Endothelial cell of umbilical vein (primary cell): ENCODE data around the gene OTX2. TPM values are rescaled to one million over a fixed set of nuclear protein-coding genes. Genes with fewer than 3 reads are reported as not detected.

Experiments
- BruUV-seq: library from RNA; stranded (reverse); fragments of 400-500 nt; replicated peaks from 2 replicates; lab custom pipeline; 2021; lab: Mats Ljungman, UMichigan
- CTCF ChIA-PET: fragments of 300-600, 350-600 bp; sonication (Branson Sonifier 250); formaldehyde crosslinking; loops from one replicate; lab custom pipeline; 2021; ENCODE audit warnings: antibody characterized with exemption, inconsistent platforms; lab: Charles Lee
- POLR2A ChIA-PET: fragments of 300-600, 350-600 bp; sonication (Branson Sonifier 250); formaldehyde crosslinking; loops from one replicate; lab custom pipeline; 2021; ENCODE audit warnings: antibody characterized with exemption, inconsistent platforms; lab: Charles Lee
- DNase-seq: peaks from one replicate; pipeline ENCODE4 v3.0.0-alpha.2; 2011; ENCODE audit warnings: low read depth, low spot score
- FAIRE-seq: peaks from 2 replicates; lab custom pipeline; 2011; peaks lifted over from hg19 to GRCh38; lab: Jason Lieb, UNC
- H2AFZ ChIP-seq: 2 replicates; pipeline ENCODE4 v1.6.0; 2012; ENCODE audit warnings: low read depth, low read length, control low read depth, inconsistent platforms
- H3K27ac ChIP-seq: 2 replicates; pipeline ENCODE4 v1.5.1; 2011; ENCODE audit warnings: low read depth, mild to moderate bottlenecking, control low read depth, low read length, moderate library complexity; ENCODE audit not compliant: insufficient read depth
- H3K27me3 ChIP-seq, 2 experiments: 2 replicates each; pipeline versions ENCODE4 v1.6.0 to v1.6.1; 2011; ENCODE audit warnings: low read length in 2 of 2, mixed read lengths in 1 of 2; ENCODE audit not compliant: control insufficient read depth in 2 of 2, insufficient read depth in 2 of 2
- H3K36me3 ChIP-seq, 2 experiments: 2 replicates in 1 of 2; 3 replicates in 1 of 2; pipeline ENCODE4 v1.5.1; 2011; ENCODE audit warnings: low read length in 2 of 2, mild to moderate bottlenecking in 1 of 2, moderate library complexity in 1 of 2; ENCODE audit not compliant: control insufficient read depth in 2 of 2, insufficient read depth in 2 of 2; ENCODE audit errors: extremely low read depth in 1 of 2
- H3K4me1 ChIP-seq: 3 replicates; pipeline ENCODE4 v1.5.1; 2011; ENCODE audit warnings: mild to moderate bottlenecking, low read length; ENCODE audit not compliant: control insufficient read depth, insufficient read depth; ENCODE audit errors: extremely low read depth
- H3K4me2 ChIP-seq: 2 replicates; pipeline ENCODE4 v1.6.1; 2011; ENCODE audit warnings: low read length, control low read depth, mixed read lengths; ENCODE audit not compliant: insufficient read depth
- H3K4me3 ChIP-seq, 3 experiments: fragments of 200-600 bp in 1 of 3; sonication (generic), shearing (Covaris generic) in 1 of 3; replicated peaks in 1 of 3; 2 replicates each; pipeline ENCODE4 v1.5.1; 2011 to 2016; ENCODE audit warnings: control low read depth in 3 of 3, low read length in 3 of 3, mild to moderate bottlenecking in 2 of 3, inconsistent platforms in 1 of 3, low read depth in 1 of 3, moderate library complexity in 1 of 3; ENCODE audit not compliant: insufficient read depth in 1 of 3
- H3K79me2 ChIP-seq: 2 replicates; pipeline ENCODE4 v1.6.0; 2012; ENCODE audit warnings: low read length, inconsistent platforms; ENCODE audit not compliant: control insufficient read depth, insufficient read depth
- H3K9ac ChIP-seq: replicated peaks from 2 replicates; pipeline ENCODE3; 2011; ENCODE audit warnings: low read length, control low read depth; ENCODE audit not compliant: insufficient read depth; ENCODE audit errors: extremely low read depth
- H3K9me1 ChIP-seq: replicated peaks from 3 replicates; pipeline ENCODE4 v1.6.0; 2011; ENCODE audit warnings: mild to moderate bottlenecking, low read length; ENCODE audit not compliant: control insufficient read depth, insufficient read depth; ENCODE audit errors: extremely low read depth
- H3K9me3 ChIP-seq: replicated peaks from 2 replicates; pipeline ENCODE4 v1.5.1; 2012; ENCODE audit warnings: low read length, inconsistent platforms; ENCODE audit not compliant: control insufficient read depth, insufficient read depth
- H4K20me1 ChIP-seq: replicated peaks from 2 replicates; pipeline ENCODE3; 2011; ENCODE audit warnings: mild to moderate bottlenecking, low read length; ENCODE audit not compliant: control insufficient read depth, insufficient read depth; ENCODE audit errors: extremely low read depth
- EZH2 ChIP-seq: IDR thresholded peaks from 2 replicates; pipeline ENCODE4 v1.6.1; 2012; ENCODE audit warnings: borderline replicate concordance, low read depth, mild to moderate bottlenecking, moderate library complexity, low read length, inconsistent platforms; ENCODE audit not compliant: severe bottlenecking
- FOS ChIP-seq: IDR thresholded peaks from 2 replicates; pipeline ENCODE4 v1.6.1; 2011; ENCODE audit warnings: mild to moderate bottlenecking, low read length, moderate library complexity, borderline replicate concordance; ENCODE audit not compliant: insufficient read depth
- GATA2 ChIP-seq: IDR thresholded peaks from 2 replicates; pipeline ENCODE4 v1.7.0; 2011; ENCODE audit warnings: low read depth, mild to moderate bottlenecking, moderate library complexity, mixed read lengths, low read length; ENCODE audit not compliant: insufficient read length, insufficient read depth
- JUN ChIP-seq: IDR thresholded peaks from 2 replicates; pipeline ENCODE4 v1.6.1; 2011; ENCODE audit warnings: borderline replicate concordance, low read depth; ENCODE audit not compliant: insufficient read length, insufficient read depth
- MYC ChIP-seq: IDR thresholded peaks from one replicate; pipeline ENCODE4 v1.6.1; 2011; ENCODE audit warnings: mild to moderate bottlenecking, low read depth, low read length
- POLR2A ChIP-seq: IDR thresholded peaks from 2 replicates; pipeline ENCODE4 v1.6.1; 2012; ENCODE audit warnings: low read depth, mild to moderate bottlenecking, control low read depth, low read length
- POLR2AphosphoS5 ChIP-seq: IDR thresholded peaks from 2 replicates; pipeline ENCODE4 v1.6.1; 2012; ENCODE audit warnings: low read depth, mild to moderate bottlenecking, control low read depth, low read length, moderate library complexity; ENCODE audit not compliant: insufficient read depth
- dilution Hi-C: fragments of 300-500 bp; cut with MboI; formaldehyde crosslinking; loops from one replicate; pipeline ENCODE4 v1.15.0; 2019; ENCODE audit warnings: low sequenced_read_pairs; ENCODE audit not compliant: extremely low pct_ligation_motif_present
- intact Hi-C: fragments of 100-400 bp; cut with micrococcal nuclease; formaldehyde crosslinking; loops from one replicate; pipeline ENCODE4 v1.10.0; 2022
- polyA plus RNA-seq, 4 experiments: library from polyadenylated mRNA; depleted of rRNA in 3 of 4; stranded (reverse) in 3 of 4; unstranded in 1 of 4; fragments of >200 nt; gene quantifications; 2 replicates each; pipeline versions ENCODE4 v1.2.1 to v1.2.3, GENCODE V29; 2011 to 2012; ENCODE audit warnings: missing spikeins in 1 of 4
- total RNA-seq: library from RNA; stranded (reverse); gene quantifications from 2 replicates; pipeline ENCODE4 v1.2.3, GENCODE V29; 2021
- TF ChIP-seq, protein P1 (sequence below), 2 donors: IDR thresholded peaks; 1 replicate in 1 of 2; 2 replicates in 1 of 2; pipeline ENCODE4 v1.5.1; 2011; ENCODE audit warnings: low read length in 2 of 2, mild to moderate bottlenecking in 2 of 2, moderate library complexity in 2 of 2, control low read depth in 1 of 2, inconsistent platforms in 1 of 2, low read depth in 1 of 2; ENCODE audit not compliant: insufficient read depth in 1 of 2; ENCODE audit errors: extremely low read depth in 1 of 2
- TF ChIP-seq, protein P2 (sequence below): IDR thresholded peaks from 2 replicates; pipeline ENCODE4 v1.6.1; 2011; ENCODE audit not compliant: insufficient read depth, insufficient read length

OTX2 gene
- total and polyA plus RNA-seq, 2 donors (not counting 3 experiments of a cell fraction or from before 2014, with no cell fraction given), result not detected

DNA sequence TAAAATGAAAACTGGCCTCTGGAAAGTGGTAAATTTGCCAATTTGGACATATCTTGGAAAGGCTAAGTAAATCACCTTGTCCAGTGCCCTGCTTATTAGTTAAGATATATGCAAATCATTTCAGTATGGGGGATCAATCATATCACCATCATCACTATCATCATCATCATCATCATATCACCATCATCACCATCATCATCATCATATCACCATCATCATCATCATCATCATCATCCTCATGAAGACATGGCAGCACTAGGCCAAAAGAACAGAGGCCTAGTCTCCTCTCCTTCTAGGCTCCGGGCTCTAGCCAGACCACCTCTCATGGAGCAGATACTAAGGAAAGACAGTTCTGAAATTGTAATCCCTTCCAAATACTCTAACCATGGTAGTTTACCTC, 20.3 kb downstream of the OTX2 start:
- Histone ChIP-seq H3K4me1 (no peaks in the 10 kb centered on the region), H4K20me1 (no peaks in the 10 kb centered on the region), H3K27me3 (peaks cover 16 to 20% of the 10 kb centered on the region in 2 experiments), H3K9me3 (no peaks in the 10 kb centered on the region), H3K36me3 (no peaks in the 10 kb centered on the region), H3K4me2 (no peak overlapping the region), H3K9me1 (no peaks in the 10 kb centered on the region), H3K4me3 (no peak overlapping the region), H2AFZ (no peak overlapping the region), H3K27ac (no peak overlapping the region), H3K9ac (no peak overlapping the region), H3K79me2 (no peaks in the 10 kb centered on the region)
- BruUV-seq, result no TSS peak
- POLR2A ChIA-PET, result no interaction called here
- DNase-seq, result no peak
- intact Hi-C loops (no loop called here), dilution Hi-C loops (no loop called here)
- no peak for FAIRE-seq
- CTCF ChIA-PET, result no interaction called here
- TF ChIP-seq MYC, result no peak
- no peak for TF ChIP-seq POLR2AphosphoS5
- TF ChIP-seq GATA2, result no peak
- TF ChIP-seq FOS, result no peak
- TF ChIP-seq, protein P1, sequence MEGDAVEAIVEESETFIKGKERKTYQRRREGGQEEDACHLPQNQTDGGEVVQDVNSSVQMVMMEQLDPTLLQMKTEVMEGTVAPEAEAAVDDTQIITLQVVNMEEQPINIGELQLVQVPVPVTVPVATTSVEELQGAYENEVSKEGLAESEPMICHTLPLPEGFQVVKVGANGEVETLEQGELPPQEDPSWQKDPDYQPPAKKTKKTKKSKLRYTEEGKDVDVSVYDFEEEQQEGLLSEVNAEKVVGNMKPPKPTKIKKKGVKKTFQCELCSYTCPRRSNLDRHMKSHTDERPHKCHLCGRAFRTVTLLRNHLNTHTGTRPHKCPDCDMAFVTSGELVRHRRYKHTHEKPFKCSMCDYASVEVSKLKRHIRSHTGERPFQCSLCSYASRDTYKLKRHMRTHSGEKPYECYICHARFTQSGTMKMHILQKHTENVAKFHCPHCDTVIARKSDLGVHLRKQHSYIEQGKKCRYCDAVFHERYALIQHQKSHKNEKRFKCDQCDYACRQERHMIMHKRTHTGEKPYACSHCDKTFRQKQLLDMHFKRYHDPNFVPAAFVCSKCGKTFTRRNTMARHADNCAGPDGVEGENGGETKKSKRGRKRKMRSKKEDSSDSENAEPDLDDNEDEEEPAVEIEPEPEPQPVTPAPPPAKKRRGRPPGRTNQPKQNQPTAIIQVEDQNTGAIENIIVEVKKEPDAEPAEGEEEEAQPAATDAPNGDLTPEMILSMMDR (IDR thresholded peaks at IDR 0.05; ENCODE audit: extremely low read depth in 1 of 2, insufficient read depth in 1 of 2, low read depth in 1 of 2, low read length in 2 of 2), result no peak
- TF ChIP-seq POLR2A, result no peak
- TF ChIP-seq, protein P2, sequence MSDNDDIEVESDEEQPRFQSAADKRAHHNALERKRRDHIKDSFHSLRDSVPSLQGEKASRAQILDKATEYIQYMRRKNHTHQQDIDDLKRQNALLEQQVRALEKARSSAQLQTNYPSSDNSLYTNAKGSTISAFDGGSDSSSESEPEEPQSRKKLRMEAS, result no peak
- TF ChIP-seq EZH2, result no peak
- no peak for TF ChIP-seq JUN
